ENCODE results near the gene PTGIS.

The PTGIS gene

GRCh38 chr20:49496553-49497397 is 71.2 kb downstream of the PTGIS start:
- no peak for DNase-seq (ENCODE audit: low read depth in 2 of 2)

GRCh38 chr20:49496043-49496442 is 71.9 kb downstream of the PTGIS start:
- no peak for DNase-seq (ENCODE audit: low read depth in 2 of 2)

GRCh38 chr20:49490689-49491088 is 77.2 kb downstream of the PTGIS start:
- DNase-seq (ENCODE audit: low read depth in 2 of 2): no peak

GRCh38 chr20:49489688-49490087 is 78.2 kb downstream of the PTGIS start:
- no peak for DNase-seq (ENCODE audit: low read depth in 2 of 2)

- DNase-seq (ENCODE audit: low read depth in 2 of 2): no peak
Measured at GRCh38 chr20:49486064-49486463, 81.9 kb downstream of the PTGIS start.

GRCh38 chr20:49485563-49485962 is 82.4 kb downstream of the PTGIS start:
- no peak for DNase-seq (ENCODE audit: low read depth in 2 of 2)

- peak; percentile 5 to 12 for DNase-seq (ENCODE audit: low read depth in 2 of 2)
Measured at GRCh38 chr20:49484180-49485140, 83.5 kb downstream of the PTGIS start.

- DNase-seq (ENCODE audit: low read depth in 2 of 2): no peak
Measured at GRCh38 chr20:49483696-49484123, 84.2 kb downstream of the PTGIS start.

- no peak for DNase-seq (ENCODE audit: low read depth in 2 of 2)
Measured at GRCh38 chr20:49483018-49483695, 84.8 kb downstream of the PTGIS start.

- DNase-seq (ENCODE audit: low read depth in 2 of 2): no peak
Measured at GRCh38 chr20:49482621-49483017, 85.3 kb downstream of the PTGIS start, which contains the start of gene KCNB1. Gene KCNB1 (minus strand): TSS chr20:49482668. CDS start chr20:49482480, 188 bp downstream.

- no peak for DNase-seq (ENCODE audit: low read depth in 2 of 2)
Measured at GRCh38 chr20:49482173-49482572, 85.8 kb downstream of the PTGIS start.

- DNase-seq (ENCODE audit: low read depth in 2 of 2): no peak
Measured at GRCh38 chr20:49481116-49481515, 86.8 kb downstream of the PTGIS start.

GRCh38 chr20:49480236-49480635 is 87.7 kb downstream of the PTGIS start:
- no peak for DNase-seq (ENCODE audit: low read depth in 2 of 2)

GRCh38 chr20:49479785-49480184 is 88.2 kb downstream of the PTGIS start:
- no peak for DNase-seq (ENCODE audit: low read depth in 2 of 2)

GRCh38 chr20:49478754-49479689 is 88.9 kb downstream of the PTGIS start:
- DNase-seq (ENCODE audit: low read depth in 2 of 2): no peak

- no peak for DNase-seq (ENCODE audit: low read depth in 2 of 2)
Measured at GRCh38 chr20:49478266-49478665, 89.7 kb downstream of the PTGIS start.

GRCh38 chr20:49477200-49477599 is 90.7 kb downstream of the PTGIS start:
- no peak for DNase-seq (ENCODE audit: low read depth in 2 of 2)

GRCh38 chr20:49476016-49476355 is 92.0 kb downstream of the PTGIS start:
- no peak for DNase-seq (ENCODE audit: low read depth in 2 of 2)

GRCh38 chr20:49475292-49476015 is 92.5 kb downstream of the PTGIS start:
- DNase-seq (ENCODE audit: low read depth in 2 of 2): no peak

- no peak for DNase-seq (ENCODE audit: low read depth in 2 of 2)
Measured at GRCh38 chr20:49471397-49471796, 96.5 kb downstream of the PTGIS start.
